DOHH2 (cell line): Measurements from ENCODE around the gene RBM24.

Experiments
- H3F3A ChIP-seq: fragments of 200-600 bp; sonication (generic), shearing (Covaris generic); 2 replicates; pipeline ENCODE4 v1.6.0; 2016; ENCODE audit warnings: antibody characterized with exemption, mild to moderate bottlenecking; ENCODE audit not compliant: control insufficient read depth, insufficient read depth
- H3K27ac ChIP-seq: fragments of 200-600 bp; sonication (generic); 2 replicates; pipeline ENCODE4 v1.5.1; 2014; ENCODE audit warnings: low read depth, mild to moderate bottlenecking, low read length, moderate library complexity
- H3K27me3 ChIP-seq: fragments of 200-600 bp; sonication (generic); 2 replicates; pipeline ENCODE4 v1.6.1; 2014; ENCODE audit warnings: mild to moderate bottlenecking, low read length, mixed read lengths; ENCODE audit not compliant: control insufficient read depth
- H3K36me3 ChIP-seq: fragments of 200-600 bp; sonication (generic); 2 replicates; pipeline ENCODE4 v1.6.1; 2014; ENCODE audit warnings: mild to moderate bottlenecking, low read length, moderate library complexity, mixed read lengths; ENCODE audit not compliant: control insufficient read depth
- H3K4me1 ChIP-seq: fragments of 200-600 bp; sonication (generic); 2 replicates; pipeline ENCODE4 v1.6.1; 2014; ENCODE audit warnings: mild to moderate bottlenecking, low read length, mixed read lengths; ENCODE audit not compliant: control insufficient read depth
- H3K4me2 ChIP-seq: fragments of 200-600 bp; sonication (generic); 2 replicates; pipeline ENCODE4 v1.6.0; 2014; ENCODE audit warnings: mild to moderate bottlenecking, low read length, moderate library complexity
- H3K4me3 ChIP-seq: fragments of 200-600 bp; sonication (generic); 2 replicates; pipeline ENCODE4 v1.5.1; 2014; ENCODE audit warnings: mild to moderate bottlenecking, low read length, mixed read lengths
- H3K79me2 ChIP-seq: fragments of 200-600 bp; sonication (generic); 2 replicates; pipeline ENCODE4 v1.6.1; 2014; ENCODE audit warnings: mild to moderate bottlenecking, low read length, mixed read lengths; ENCODE audit not compliant: control insufficient read depth
- H3K9me2 ChIP-seq: fragments of 200-600 bp; sonication (generic); replicated peaks from 2 replicates; pipeline ENCODE4 v1.6.1; 2014; ENCODE audit warnings: mild to moderate bottlenecking, low read length, mixed read lengths; ENCODE audit not compliant: control insufficient read depth
- H3K9me3 ChIP-seq: fragments of 200-600 bp; sonication (generic); 2 replicates; pipeline ENCODE4 v1.6.1; 2014; ENCODE audit warnings: antibody characterized with exemption, low read length, mixed read lengths; ENCODE audit not compliant: control insufficient read depth, insufficient read depth
- H4K20me1 ChIP-seq: fragments of 200-600 bp; sonication (generic); 2 replicates; pipeline ENCODE4 v1.6.0; 2014; ENCODE audit warnings: low read depth, mild to moderate bottlenecking, antibody characterized with exemption, low read length, moderate library complexity; ENCODE audit not compliant: control insufficient read depth, insufficient read depth
- CTCF ChIP-seq: fragments of 200-600 bp; sonication (generic); IDR thresholded peaks from one replicate; pipeline ENCODE4 v1.5.1; 2014; ENCODE audit warnings: antibody characterized with exemption, mild to moderate bottlenecking, low read depth, low read length; ENCODE audit not compliant: poor library complexity, severe bottlenecking
- EZH2phosphoT487 ChIP-seq: fragments of 200-600 bp; sonication (generic); IDR thresholded peaks from 2 replicates; pipeline ENCODE4 v1.6.1; 2017; ENCODE audit warnings: borderline replicate concordance, mild to moderate bottlenecking, antibody characterized with exemption, low read length, moderate library complexity, mixed read lengths

The RBM24 gene

GRCh38 chr6:17341891-17342290, 60.7 kb downstream of the RBM24 start:
- Histone ChIP-seq H3F3A (no peaks in the 10 kb centered on the region), H3K36me3 (no peaks in the 10 kb centered on the region), H3K79me2 (no peaks in the 10 kb centered on the region), H3K27ac (no peak overlapping the region), H3K4me1 (no peaks in the 10 kb centered on the region), H3K9me2 (no peaks in the 10 kb centered on the region), H4K20me1 (no peaks in the 10 kb centered on the region), H3K4me2 (no peak overlapping the region), H3K27me3 (no peaks in the 10 kb centered on the region), H3K4me3 (no peak overlapping the region), H3K9me3 (no peaks in the 10 kb centered on the region; the same call in 1 of the 2 replicates)
- TF ChIP-seq CTCF = no peak
- no peak for TF ChIP-seq EZH2phosphoT487

GRCh38 chr6:17343215-17343614, 62.1 kb downstream of the RBM24 start:
- H3K9me3 ChIP-seq = no peaks in the 10 kb centered on the region; the same call in 1 of the 2 replicates
- H3K9me2 ChIP-seq = no peaks in the 10 kb centered on the region
- no peaks in the 10 kb centered on the region for H4K20me1 ChIP-seq
- no peaks in the 10 kb centered on the region for H3K36me3 ChIP-seq
- no peaks in the 10 kb centered on the region for H3F3A ChIP-seq
- H3K4me1 ChIP-seq = no peaks in the 10 kb centered on the region
- H3K4me2 ChIP-seq = no peak overlapping the region
- TF ChIP-seq EZH2phosphoT487 (no peak), CTCF (no peak)
- H3K79me2 ChIP-seq = no peaks in the 10 kb centered on the region
- no peak overlapping the region for H3K4me3 ChIP-seq
- no peaks in the 10 kb centered on the region for H3K27me3 ChIP-seq
- no peak overlapping the region for H3K27ac ChIP-seq
